ENCODE data around the gene TBRG1.

- TF ChIP-seq, protein P1, sequence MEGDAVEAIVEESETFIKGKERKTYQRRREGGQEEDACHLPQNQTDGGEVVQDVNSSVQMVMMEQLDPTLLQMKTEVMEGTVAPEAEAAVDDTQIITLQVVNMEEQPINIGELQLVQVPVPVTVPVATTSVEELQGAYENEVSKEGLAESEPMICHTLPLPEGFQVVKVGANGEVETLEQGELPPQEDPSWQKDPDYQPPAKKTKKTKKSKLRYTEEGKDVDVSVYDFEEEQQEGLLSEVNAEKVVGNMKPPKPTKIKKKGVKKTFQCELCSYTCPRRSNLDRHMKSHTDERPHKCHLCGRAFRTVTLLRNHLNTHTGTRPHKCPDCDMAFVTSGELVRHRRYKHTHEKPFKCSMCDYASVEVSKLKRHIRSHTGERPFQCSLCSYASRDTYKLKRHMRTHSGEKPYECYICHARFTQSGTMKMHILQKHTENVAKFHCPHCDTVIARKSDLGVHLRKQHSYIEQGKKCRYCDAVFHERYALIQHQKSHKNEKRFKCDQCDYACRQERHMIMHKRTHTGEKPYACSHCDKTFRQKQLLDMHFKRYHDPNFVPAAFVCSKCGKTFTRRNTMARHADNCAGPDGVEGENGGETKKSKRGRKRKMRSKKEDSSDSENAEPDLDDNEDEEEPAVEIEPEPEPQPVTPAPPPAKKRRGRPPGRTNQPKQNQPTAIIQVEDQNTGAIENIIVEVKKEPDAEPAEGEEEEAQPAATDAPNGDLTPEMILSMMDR (IDR thresholded peaks at IDR 0.05; ENCODE audit: low read depth, low read length) = no peak
- TF ChIP-seq EZH2phosphoT487 (IDR thresholded peaks at IDR 0.05; ENCODE audit: low read depth) = no peak
These were observed 51.5 kb downstream of the TBRG1 start for GRCh38 chr11:124674168-124674517.
